ENCODE measurements around the gene MYLK4. TPM values are rescaled to one million over a fixed set of nuclear protein-coding genes. Genes with fewer than 3 reads are reported as not detected.
A peak's percentile ranks its signal among the peaks of the same experiment; 100 is the strongest.

The MYLK4 gene
- total RNA-seq, 1 donor: 0.43 TPM

DNA sequence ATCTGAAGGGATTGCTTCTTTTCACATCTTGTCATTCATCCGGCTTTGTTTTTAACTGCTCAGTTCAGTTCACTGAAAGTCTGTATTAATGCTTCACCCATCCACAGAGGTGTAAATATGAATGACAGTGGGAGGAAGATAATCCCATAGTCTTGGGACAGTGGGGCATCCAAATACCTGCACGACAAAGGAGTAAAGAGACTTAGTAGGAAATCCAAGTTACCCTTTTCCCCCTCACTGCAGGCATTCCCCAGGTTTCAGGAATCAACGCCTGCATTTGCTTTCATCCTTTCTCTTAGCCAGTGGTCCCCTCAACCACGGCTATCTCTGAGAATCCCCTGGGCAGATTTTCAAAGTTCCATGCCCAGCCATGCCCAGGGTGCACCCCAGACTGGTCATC lies 110.2 kb downstream of the MYLK4 start:
- DNase-seq (ENCODE audit: low read depth): no peak
- no peak overlapping the region for H3K4me3 ChIP-seq (ENCODE audit: low read depth, low read length)
- TF ChIP-seq, protein P1, sequence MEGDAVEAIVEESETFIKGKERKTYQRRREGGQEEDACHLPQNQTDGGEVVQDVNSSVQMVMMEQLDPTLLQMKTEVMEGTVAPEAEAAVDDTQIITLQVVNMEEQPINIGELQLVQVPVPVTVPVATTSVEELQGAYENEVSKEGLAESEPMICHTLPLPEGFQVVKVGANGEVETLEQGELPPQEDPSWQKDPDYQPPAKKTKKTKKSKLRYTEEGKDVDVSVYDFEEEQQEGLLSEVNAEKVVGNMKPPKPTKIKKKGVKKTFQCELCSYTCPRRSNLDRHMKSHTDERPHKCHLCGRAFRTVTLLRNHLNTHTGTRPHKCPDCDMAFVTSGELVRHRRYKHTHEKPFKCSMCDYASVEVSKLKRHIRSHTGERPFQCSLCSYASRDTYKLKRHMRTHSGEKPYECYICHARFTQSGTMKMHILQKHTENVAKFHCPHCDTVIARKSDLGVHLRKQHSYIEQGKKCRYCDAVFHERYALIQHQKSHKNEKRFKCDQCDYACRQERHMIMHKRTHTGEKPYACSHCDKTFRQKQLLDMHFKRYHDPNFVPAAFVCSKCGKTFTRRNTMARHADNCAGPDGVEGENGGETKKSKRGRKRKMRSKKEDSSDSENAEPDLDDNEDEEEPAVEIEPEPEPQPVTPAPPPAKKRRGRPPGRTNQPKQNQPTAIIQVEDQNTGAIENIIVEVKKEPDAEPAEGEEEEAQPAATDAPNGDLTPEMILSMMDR (IDR thresholded peaks at IDR 0.05; ENCODE audit: insufficient read depth, low read depth, low read length): no peak

DNA sequence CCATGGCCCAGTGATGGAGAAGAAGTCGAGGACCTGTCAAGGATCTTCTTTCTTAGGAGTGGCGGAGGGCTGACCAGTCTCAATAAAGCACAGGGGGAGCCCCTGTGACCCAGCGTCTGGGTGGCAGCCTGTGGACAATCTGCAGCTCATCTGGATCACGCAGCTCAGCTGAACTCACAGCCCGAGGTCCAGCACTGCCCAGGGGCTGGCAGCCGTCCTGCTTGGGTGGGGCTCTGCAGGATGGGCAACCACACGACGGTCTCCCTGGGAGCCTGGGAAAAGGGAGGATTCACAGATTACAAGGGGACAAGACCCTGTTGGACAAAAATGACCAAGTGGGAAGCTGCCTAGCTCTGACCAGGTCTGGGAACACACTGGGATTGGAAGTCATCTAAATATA lies 110.8 kb downstream of the MYLK4 start:
- TF ChIP-seq, protein P1 (IDR thresholded peaks at IDR 0.05; ENCODE audit: insufficient read depth, low read depth, low read length): no peak
- no peak overlapping the region for H3K4me3 ChIP-seq (ENCODE audit: low read depth, low read length)
- DNase-seq (ENCODE audit: low read depth): no peak

DNA sequence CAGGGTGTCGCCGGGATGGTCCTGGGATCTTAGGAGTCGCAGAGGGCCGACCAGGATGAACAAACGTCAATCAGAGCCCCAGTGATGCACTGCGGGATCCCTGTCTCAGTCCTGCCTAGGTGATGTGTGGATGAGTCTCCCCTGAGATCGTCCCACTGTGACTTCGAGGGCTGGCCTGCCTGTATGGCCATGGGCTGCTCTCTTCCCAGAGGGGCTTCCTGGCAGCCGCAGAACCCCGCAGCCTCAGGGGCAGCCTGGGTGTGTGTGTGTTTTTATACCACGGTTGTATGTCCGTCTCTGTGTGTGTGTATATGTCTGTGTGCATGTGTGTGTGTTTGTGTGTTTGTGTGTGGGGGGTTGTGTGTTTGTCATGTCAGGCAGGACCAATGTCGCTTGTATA lies 111.6 kb downstream of the MYLK4 start:
- DNase-seq (ENCODE audit: low read depth): no peak

DNA sequence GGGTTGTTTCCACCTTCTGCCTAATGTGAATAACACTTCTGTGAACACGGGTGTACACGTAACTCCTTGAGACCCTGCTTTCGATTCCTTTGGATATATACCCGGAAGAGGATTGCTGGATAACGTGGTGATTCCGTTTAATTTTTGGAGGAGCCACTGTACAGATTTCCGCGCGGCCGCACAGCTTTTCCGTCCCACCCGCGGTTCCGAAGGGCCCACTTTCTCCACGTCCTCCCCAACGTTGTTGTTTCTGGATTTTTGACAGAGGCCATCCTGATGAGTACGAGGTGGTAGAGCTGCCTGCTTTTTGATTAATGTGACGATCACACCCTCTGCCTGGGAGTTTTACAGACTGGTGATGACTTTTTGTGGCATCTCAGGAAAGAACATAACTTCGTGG lies 114.0 kb downstream of the MYLK4 start:
- H3K4me3 ChIP-seq (ENCODE audit: low read depth, low read length): no peak overlapping the region
- DNase-seq (ENCODE audit: low read depth): no peak
- TF ChIP-seq, protein P1 (IDR thresholded peaks at IDR 0.05; ENCODE audit: insufficient read depth, low read depth, low read length): no peak

More for the DNA sequence above, 111.6 kb downstream of the MYLK4 start:
- no peak overlapping the region for H3K4me3 ChIP-seq (ENCODE audit: low read depth, low read length)
- TF ChIP-seq, protein P1 (IDR thresholded peaks at IDR 0.05; ENCODE audit: insufficient read depth, low read depth, low read length): no peak

DNA sequence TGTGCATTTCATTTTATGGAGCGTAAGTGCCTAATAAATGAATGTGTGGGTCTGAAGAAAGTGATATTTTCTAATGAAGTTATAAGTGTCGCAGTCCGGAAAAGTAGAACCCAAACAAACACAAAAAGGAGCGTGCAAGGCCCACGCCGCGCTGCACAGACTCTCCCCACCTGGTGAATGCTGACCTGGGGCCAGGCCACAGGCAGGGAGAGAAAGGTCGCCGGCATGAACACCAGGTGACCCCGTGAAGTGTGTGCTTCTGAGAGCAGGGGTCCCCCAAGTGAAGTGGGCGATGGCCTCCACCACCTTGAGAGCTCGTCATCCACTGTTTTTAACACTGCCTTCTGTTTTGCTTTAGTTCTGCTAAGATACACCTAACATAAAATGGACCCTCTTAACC lies 114.8 kb downstream of the MYLK4 start:
- no peak for DNase-seq (ENCODE audit: low read depth)
- TF ChIP-seq, protein P1 (IDR thresholded peaks at IDR 0.05; ENCODE audit: insufficient read depth, low read depth, low read length): no peak
- no peak overlapping the region for H3K4me3 ChIP-seq (ENCODE audit: low read depth, low read length)

DNA sequence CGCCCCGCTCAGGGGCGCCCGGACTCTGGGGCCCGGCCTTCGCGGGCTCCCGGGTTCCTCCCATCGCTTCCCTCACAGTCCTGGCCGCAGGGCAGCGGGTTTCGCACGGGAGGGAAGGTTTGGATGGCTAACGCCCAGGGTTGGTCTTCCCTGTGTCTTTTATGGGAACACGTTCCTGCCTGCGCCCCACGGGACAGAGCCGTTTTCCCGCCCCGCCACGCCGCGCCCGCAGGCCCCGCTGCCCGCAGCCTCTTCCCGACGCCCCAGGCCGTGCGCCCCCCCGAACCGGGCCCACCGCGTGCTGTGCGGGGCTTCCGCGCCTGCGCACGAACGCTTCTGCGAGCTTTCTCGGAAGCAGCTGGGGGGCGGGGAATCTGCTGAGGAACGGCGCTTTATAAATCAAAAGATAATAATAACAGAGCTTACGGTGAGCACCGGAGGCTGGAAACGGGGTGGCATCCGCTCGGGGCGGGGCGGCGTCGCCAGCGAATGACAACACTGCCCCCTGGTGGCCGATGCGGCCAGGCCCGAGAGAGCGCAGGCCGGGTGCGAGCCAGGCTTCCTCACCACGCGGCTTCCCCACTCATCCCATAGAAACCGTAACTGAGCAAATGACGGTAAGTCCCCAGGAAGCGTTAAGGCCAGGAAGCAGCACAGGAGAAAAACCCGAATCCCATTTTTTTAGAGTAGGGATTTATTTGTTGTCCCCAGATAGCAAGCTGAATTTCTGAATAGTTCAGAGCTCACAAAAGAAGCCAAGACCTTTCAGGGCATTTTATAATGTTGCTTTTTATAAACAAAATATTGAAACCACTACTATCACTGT lies 116.4 kb downstream of the MYLK4 start:
- DNase-seq (ENCODE audit: low read depth): peak; percentile 85
- TF ChIP-seq, protein P1 (IDR thresholded peaks at IDR 0.05; ENCODE audit: insufficient read depth, low read depth, low read length): peak; percentile 95

More for the DNA sequence above, 116.4 kb downstream of the MYLK4 start:
- peak overlapping the region; percentile 52 for H3K4me3 ChIP-seq (ENCODE audit: low read depth, low read length)
